ENCODE data around the gene PLPP3. TPM values are rescaled to one million over a fixed set of nuclear protein-coding genes. Genes with fewer than 3 reads are reported as not detected.

PLPP3 gene
- total RNA-seq, 1 experiment from 2014 or later: 8.2 TPM

DNA sequence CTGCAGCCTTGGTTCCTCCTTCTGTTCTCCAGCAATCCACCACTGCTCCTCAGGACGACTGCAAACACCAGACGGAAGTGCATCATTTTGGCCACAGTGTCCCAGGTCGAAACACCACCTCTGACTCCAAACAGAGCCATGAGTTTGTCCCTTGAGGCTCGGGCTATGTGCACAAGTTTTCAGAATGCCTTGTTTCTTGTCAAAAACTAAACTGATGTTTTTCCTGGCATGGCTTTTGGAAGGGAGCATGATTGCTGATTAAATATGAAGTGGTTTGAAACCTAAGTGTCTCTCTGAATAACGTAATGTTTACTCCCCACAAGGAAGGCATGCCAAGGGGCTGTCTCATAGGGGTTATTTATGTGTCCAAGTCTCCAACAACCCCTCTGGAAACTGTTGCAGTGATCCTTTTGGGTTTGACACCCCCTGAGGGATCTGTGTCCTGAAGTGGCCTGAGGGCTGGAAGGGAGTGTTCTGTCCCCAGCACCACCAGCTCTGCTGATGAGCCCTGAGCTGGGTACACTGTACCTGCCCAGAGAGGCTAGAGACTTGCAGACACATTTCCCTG is 132.7 kb downstream of the PLPP3 start:
- H3K9me3 ChIP-seq (ENCODE audit: control insufficient read depth, insufficient read depth, low read depth, low read length): no peaks in the 10 kb centered on the region
- ChIA-PET CTCF (no interaction called here), POLR2A (no interaction called here)
- TF ChIP-seq SIN3A (IDR thresholded peaks at IDR 0.05; ENCODE audit: borderline replicate concordance, insufficient read depth, low read depth, low read length): no peak
- no peak for TF ChIP-seq TCF7L2 (IDR thresholded peaks at IDR 0.05; ENCODE audit: low read depth, low read length)
- no peak for TF ChIP-seq CTCF (IDR thresholded peaks at IDR 0.05)
- TF ChIP-seq, protein P1, sequence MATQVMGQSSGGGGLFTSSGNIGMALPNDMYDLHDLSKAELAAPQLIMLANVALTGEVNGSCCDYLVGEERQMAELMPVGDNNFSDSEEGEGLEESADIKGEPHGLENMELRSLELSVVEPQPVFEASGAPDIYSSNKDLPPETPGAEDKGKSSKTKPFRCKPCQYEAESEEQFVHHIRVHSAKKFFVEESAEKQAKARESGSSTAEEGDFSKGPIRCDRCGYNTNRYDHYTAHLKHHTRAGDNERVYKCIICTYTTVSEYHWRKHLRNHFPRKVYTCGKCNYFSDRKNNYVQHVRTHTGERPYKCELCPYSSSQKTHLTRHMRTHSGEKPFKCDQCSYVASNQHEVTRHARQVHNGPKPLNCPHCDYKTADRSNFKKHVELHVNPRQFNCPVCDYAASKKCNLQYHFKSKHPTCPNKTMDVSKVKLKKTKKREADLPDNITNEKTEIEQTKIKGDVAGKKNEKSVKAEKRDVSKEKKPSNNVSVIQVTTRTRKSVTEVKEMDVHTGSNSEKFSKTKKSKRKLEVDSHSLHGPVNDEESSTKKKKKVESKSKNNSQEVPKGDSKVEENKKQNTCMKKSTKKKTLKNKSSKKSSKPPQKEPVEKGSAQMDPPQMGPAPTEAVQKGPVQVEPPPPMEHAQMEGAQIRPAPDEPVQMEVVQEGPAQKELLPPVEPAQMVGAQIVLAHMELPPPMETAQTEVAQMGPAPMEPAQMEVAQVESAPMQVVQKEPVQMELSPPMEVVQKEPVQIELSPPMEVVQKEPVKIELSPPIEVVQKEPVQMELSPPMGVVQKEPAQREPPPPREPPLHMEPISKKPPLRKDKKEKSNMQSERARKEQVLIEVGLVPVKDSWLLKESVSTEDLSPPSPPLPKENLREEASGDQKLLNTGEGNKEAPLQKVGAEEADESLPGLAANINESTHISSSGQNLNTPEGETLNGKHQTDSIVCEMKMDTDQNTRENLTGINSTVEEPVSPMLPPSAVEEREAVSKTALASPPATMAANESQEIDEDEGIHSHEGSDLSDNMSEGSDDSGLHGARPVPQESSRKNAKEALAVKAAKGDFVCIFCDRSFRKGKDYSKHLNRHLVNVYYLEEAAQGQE (IDR thresholded peaks at IDR 0.05; ENCODE audit: insufficient read depth in 1 of 2, low read depth in 2 of 2, low read length in 1 of 2): no peak
- no peak for TF ChIP-seq POLR2AphosphoS5 (IDR thresholded peaks at IDR 0.05; ENCODE audit: low read depth, low read length)
- no TSS peak for BruUV-seq (replicated peaks)
- no peaks in the 10 kb centered on the region; the same call in 1 of the 2 replicates for H3K27me3 ChIP-seq (ENCODE audit: control insufficient read depth, insufficient read depth, low read length)
- in situ Hi-C loops (cut with HindIII; ENCODE audit: low pct_unique_long_range_greater_than_20kb, low sequenced_read_pairs) (no loop called here), intact Hi-C loops (cut with micrococcal nuclease; ENCODE audit: unreplicated experiment) (no loop called here)
- no peaks in the 10 kb centered on the region for H3K36me3 ChIP-seq (ENCODE audit: control insufficient read depth, insufficient read depth, low read length)
- DNase-seq (ENCODE audit: low read depth, low spot score) (no peak), ATAC-seq (no peak)
- no peak overlapping the region for H3K27ac ChIP-seq (ENCODE audit: low read length)
- no peaks in the 10 kb centered on the region for H3K4me1 ChIP-seq (ENCODE audit: control insufficient read depth, insufficient read depth, low read length)
- H3K4me3 ChIP-seq (ENCODE audit: low read depth in 2 of 2, low read length in 2 of 2): no peak overlapping the region

DNA sequence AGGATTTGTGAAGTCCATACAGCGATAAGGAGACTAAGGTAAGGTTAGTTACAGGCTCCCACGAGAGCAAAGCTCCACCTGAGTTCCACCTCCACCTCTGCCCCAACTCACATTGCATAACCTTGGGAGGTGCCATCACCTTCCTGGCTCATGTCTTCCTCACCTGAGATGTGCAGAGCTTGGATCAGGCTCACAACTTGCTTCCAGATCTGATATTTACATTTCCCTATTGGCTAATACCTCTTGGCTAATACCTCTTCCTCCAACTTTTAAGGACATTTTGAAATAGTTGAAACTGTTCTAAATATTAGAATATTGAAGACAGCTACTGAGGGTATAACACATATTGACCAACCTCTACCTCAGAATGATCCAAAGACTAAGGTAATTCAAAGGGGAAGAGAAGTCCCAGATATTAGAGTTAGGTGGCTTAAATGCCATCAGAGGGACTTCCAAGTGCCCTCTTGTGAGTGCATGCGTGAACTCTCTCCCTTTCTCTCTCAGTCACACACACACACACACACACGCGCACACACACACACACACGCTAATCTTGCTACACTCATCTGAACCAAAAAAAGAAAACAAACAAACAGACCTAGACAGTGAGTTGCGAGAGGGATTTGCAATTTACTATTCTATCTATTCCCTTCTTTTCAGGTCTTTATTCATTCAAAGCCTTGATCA is 134.3 kb downstream of the PLPP3 start:
- no TSS peak for BruUV-seq (replicated peaks)
- intact Hi-C loops (cut with micrococcal nuclease; ENCODE audit: unreplicated experiment): no loop called here
- ChIA-PET CTCF (interaction anchor here (0.6 kb wide), 1 partner anchor 735 kb away, joined by 3 read pairs; no protein-coding TSS in a partner anchor), POLR2A (interaction anchor here (0.6 kb wide), 1 partner anchor 522 kb away, joined by 3 read pairs; no protein-coding TSS in a partner anchor)
- Histone ChIP-seq H3K4me1 (ENCODE audit: control insufficient read depth, insufficient read depth, low read length) (no peaks in the 10 kb centered on the region), H3K27me3 (ENCODE audit: control insufficient read depth, insufficient read depth, low read length) (no peaks in the 10 kb centered on the region; the same call in 1 of the 2 replicates), H3K9me3 (ENCODE audit: control insufficient read depth, insufficient read depth, low read depth, low read length) (no peaks in the 10 kb centered on the region), H3K4me3 (ENCODE audit: low read depth in 2 of 2, low read length in 2 of 2) (no peak overlapping the region), H3K36me3 (ENCODE audit: control insufficient read depth, insufficient read depth, low read length) (no peaks in the 10 kb centered on the region), H3K27ac (ENCODE audit: low read length) (no peak overlapping the region)
- in situ Hi-C loops (cut with HindIII; ENCODE audit: low pct_unique_long_range_greater_than_20kb, low sequenced_read_pairs): no loop called here
- ATAC-seq (no peak), DNase-seq (ENCODE audit: low read depth, low spot score) (no peak)
- TF ChIP-seq, protein P1 (IDR thresholded peaks at IDR 0.05; ENCODE audit: insufficient read depth in 1 of 2, low read depth in 2 of 2, low read length in 1 of 2): no peak
- TF ChIP-seq SIN3A (IDR thresholded peaks at IDR 0.05; ENCODE audit: borderline replicate concordance, insufficient read depth, low read depth, low read length) (no peak), TCF7L2 (IDR thresholded peaks at IDR 0.05; ENCODE audit: low read depth, low read length) (no peak), POLR2AphosphoS5 (IDR thresholded peaks at IDR 0.05; ENCODE audit: low read depth, low read length) (no peak), CTCF (IDR thresholded peaks at IDR 0.05) (no peak)
